DMS 273 treated with DMSO at 0.1 percent for 48 hours (cell line): ENCODE data around the gene GALNT14.

Source experiments
- DNase-seq: peaks from one replicate; lab custom pipeline; 2025; lab: John Stamatoyannopoulos, UW

The GALNT14 gene

GRCh38 chr2:31086590-31086989, 51.6 kb downstream of the GALNT14 start:
- DNase-seq, result no peak

GRCh38 chr2:31083234-31083993, 54.8 kb downstream of the GALNT14 start:
- DNase-seq, result no peak

- no peak for DNase-seq
Measured at GRCh38 chr2:31082002-31082401, 56.2 kb downstream of the GALNT14 start.

- no peak for DNase-seq
Measured at GRCh38 chr2:31081492-31081891, 56.7 kb downstream of the GALNT14 start.

GRCh38 chr2:31080361-31080760, 57.9 kb downstream of the GALNT14 start:
- no peak for DNase-seq

GRCh38 chr2:31079665-31080064, 58.6 kb downstream of the GALNT14 start:
- no peak for DNase-seq

GRCh38 chr2:31078579-31079105, 59.6 kb downstream of the GALNT14 start:
- DNase-seq, result no peak

- DNase-seq, result no peak
Measured at GRCh38 chr2:31078011-31078410, 60.2 kb downstream of the GALNT14 start.

GRCh38 chr2:31075941-31076590, 62.2 kb downstream of the GALNT14 start:
- no peak for DNase-seq

GRCh38 chr2:31075431-31075830, 62.8 kb downstream of the GALNT14 start:
- DNase-seq, result no peak

- DNase-seq, result no peak
Measured at GRCh38 chr2:31071741-31072140, 66.5 kb downstream of the GALNT14 start.

GRCh38 chr2:31070339-31071125, 67.7 kb downstream of the GALNT14 start:
- DNase-seq, result no peak

GRCh38 chr2:31069643-31070325, 68.5 kb downstream of the GALNT14 start:
- DNase-seq, result no peak

- no peak for DNase-seq
Measured at GRCh38 chr2:31067259-31067658, 71.0 kb downstream of the GALNT14 start.

GRCh38 chr2:31066551-31066950, 71.7 kb downstream of the GALNT14 start:
- DNase-seq, result no peak

- no peak for DNase-seq
Measured at GRCh38 chr2:31066086-31066485, 72.2 kb downstream of the GALNT14 start.

GRCh38 chr2:31065356-31065755, 72.9 kb downstream of the GALNT14 start:
- DNase-seq, result no peak

GRCh38 chr2:31060397-31060796, 77.8 kb downstream of the GALNT14 start:
- DNase-seq, result no peak

- no peak for DNase-seq
Measured at GRCh38 chr2:31058096-31059035, 79.9 kb downstream of the GALNT14 start.

- no peak for DNase-seq
Measured at GRCh38 chr2:31057691-31058090, 80.5 kb downstream of the GALNT14 start.

- no peak for DNase-seq
Measured at GRCh38 chr2:31055938-31056337, 82.3 kb downstream of the GALNT14 start.
